ENCODE results near the gene PPM1A. TPM values are rescaled to one million over a fixed set of nuclear protein-coding genes. Genes with fewer than 3 reads are reported as not detected.

PPM1A gene
- polyA plus RNA-seq, 2 of the 4 experiments (the other 2 are of a cell fraction) = 37.1 to 76.6 TPM

GRCh38 chr14:60344751-60345150 is 95.7 kb downstream of the PPM1A start (continued):
- no peak for TF ChIP-seq ELK1 (IDR thresholded peaks at IDR 0.05; ENCODE audit: low read depth, low read length)

GRCh38 chr14:60346706-60347105 is 97.7 kb downstream of the PPM1A start:
- POLR2A ChIA-PET = no interaction called here
- ATAC-seq = no peak
- no peaks in the 10 kb centered on the region for H3K4me1 ChIP-seq
- TF ChIP-seq ZSCAN20 (CRISPR knock-in tag; IDR thresholded peaks at IDR 0.05) = no peak
- TF ChIP-seq NR3C1 (IDR thresholded peaks at IDR 0.05) = no peak
- no peak for TF ChIP-seq RCOR1 (IDR thresholded peaks at IDR 0.05; ENCODE audit: low read depth, low read length)
- TF ChIP-seq CTCF (IDR thresholded peaks at IDR 0.05) = no peak
- no peak for TF ChIP-seq POLR2A (IDR thresholded peaks at IDR 0.05; ENCODE audit: low read length)
- no peak for TF ChIP-seq ZC3H11A (IDR thresholded peaks at IDR 0.05)
- TF ChIP-seq POLR2AphosphoS2 (conservative IDR thresholded peaks at IDR 0.05; ENCODE audit: low read length) = no peak
- TF ChIP-seq FOSL2 (IDR thresholded peaks at IDR 0.05) = no peak
- no peak for TF ChIP-seq FOSL2 (CRISPR knock-in tag; IDR thresholded peaks at IDR 0.05)
- no peak for TF ChIP-seq GATA3 (IDR thresholded peaks at IDR 0.05; ENCODE audit: borderline replicate concordance)
- no peak for TF ChIP-seq EHMT2 (IDR thresholded peaks at IDR 0.05; ENCODE audit: low read depth)
- no peak for TF ChIP-seq CHD2 (IDR thresholded peaks at IDR 0.05; ENCODE audit: low read length, partially characterized antibody)
- no peak for TF ChIP-seq PHF8 (IDR thresholded peaks at IDR 0.05; ENCODE audit: borderline replicate concordance, low read depth)
- no peak for TF ChIP-seq TFCP2L1 (CRISPR knock-in tag; IDR thresholded peaks at IDR 0.05)
- TF ChIP-seq MAFK (IDR thresholded peaks at IDR 0.05; ENCODE audit: partially characterized antibody) = no peak
- no peak for TF ChIP-seq HMGXB4 (CRISPR knock-in tag; IDR thresholded peaks at IDR 0.05; ENCODE audit: borderline replicate concordance)
- no peak for TF ChIP-seq RARB (CRISPR knock-in tag; IDR thresholded peaks at IDR 0.05)
- no peak for TF ChIP-seq REST (IDR thresholded peaks at IDR 0.05)
- no peak for TF ChIP-seq ELK1 (IDR thresholded peaks at IDR 0.05; ENCODE audit: low read depth, low read length)
- TF ChIP-seq SREBF2 (IDR thresholded peaks at IDR 0.05) = no peak
- no peak for TF ChIP-seq ESRRA (IDR thresholded peaks at IDR 0.05; ENCODE audit: borderline replicate concordance, low read length)
- no peak for DNase-seq (ENCODE audit: low read depth in 1 of 2, low spot score in 1 of 2)
- WGBS (ENCODE audit: missing lambda C conversion rate) = 63% methylated on average over 2 of the region's 2 CpGs
- CTCF ChIA-PET = interaction anchor here (0.8 to 9.2 kb wide), 4 partner anchors 16 to 907 kb away, joined by 3 to 126 read pairs (median 10); no protein-coding TSS in a partner anchor
- no peak overlapping the region for H3K4me2 ChIP-seq
- FAIRE-seq = no peak
- H3K9me3 ChIP-seq = no peaks in the 10 kb centered on the region
- H3K27ac ChIP-seq = no peak overlapping the region
- H3K4me3 ChIP-seq = no peak overlapping the region

All from A549 (cell line).